HL-60 (cell line): ENCODE results near the gene GPR32.

Source experiments
- CTCF ChIP-seq: IDR thresholded peaks from one replicate; pipeline ENCODE4 v1.5.1; 2011; ENCODE audit warnings: low read length, control low read depth, inconsistent platforms; ENCODE audit not compliant: insufficient read depth
- GABPA ChIP-seq: IDR thresholded peaks from 2 replicates; pipeline ENCODE4 v1.6.1; 2012; ENCODE audit warnings: low read depth
- POLR2AphosphoS5 ChIP-seq: IDR thresholded peaks from 2 replicates; pipeline ENCODE4 v1.6.1; 2012; ENCODE audit warnings: low read depth

- TF ChIP-seq CTCF = no peak
- TF ChIP-seq POLR2AphosphoS5 = no peak
- TF ChIP-seq GABPA = no peak
Observed at GRCh38 chr19:50759886-50760285, 10.4 kb upstream of the GPR32 start.
